DOHH2 (cell line): ENCODE results near the gene SSBP3.

Experiments
- CTCF ChIP-seq: fragments of 200-600 bp; sonication (generic); IDR thresholded peaks from one replicate; pipeline ENCODE4 v1.5.1; 2014; ENCODE audit warnings: antibody characterized with exemption, mild to moderate bottlenecking, low read depth, low read length; ENCODE audit not compliant: poor library complexity, severe bottlenecking
- EZH2phosphoT487 ChIP-seq: fragments of 200-600 bp; sonication (generic); IDR thresholded peaks from 2 replicates; pipeline ENCODE4 v1.6.1; 2017; ENCODE audit warnings: borderline replicate concordance, mild to moderate bottlenecking, antibody characterized with exemption, low read length, moderate library complexity, mixed read lengths

- TF ChIP-seq CTCF = no peak
- TF ChIP-seq EZH2phosphoT487 = no peak
Measured at GRCh38 chr1:54259546-54260140, 146.6 kb downstream of the SSBP3 start.
